ENCODE data around the gene NUBPL.
"Not testable (repeated sequence)": the region's sequence is repeated elsewhere in the genome, so short reads cannot be mapped to it uniquely, and the experiment has no call there.

Gene NUBPL

DNA sequence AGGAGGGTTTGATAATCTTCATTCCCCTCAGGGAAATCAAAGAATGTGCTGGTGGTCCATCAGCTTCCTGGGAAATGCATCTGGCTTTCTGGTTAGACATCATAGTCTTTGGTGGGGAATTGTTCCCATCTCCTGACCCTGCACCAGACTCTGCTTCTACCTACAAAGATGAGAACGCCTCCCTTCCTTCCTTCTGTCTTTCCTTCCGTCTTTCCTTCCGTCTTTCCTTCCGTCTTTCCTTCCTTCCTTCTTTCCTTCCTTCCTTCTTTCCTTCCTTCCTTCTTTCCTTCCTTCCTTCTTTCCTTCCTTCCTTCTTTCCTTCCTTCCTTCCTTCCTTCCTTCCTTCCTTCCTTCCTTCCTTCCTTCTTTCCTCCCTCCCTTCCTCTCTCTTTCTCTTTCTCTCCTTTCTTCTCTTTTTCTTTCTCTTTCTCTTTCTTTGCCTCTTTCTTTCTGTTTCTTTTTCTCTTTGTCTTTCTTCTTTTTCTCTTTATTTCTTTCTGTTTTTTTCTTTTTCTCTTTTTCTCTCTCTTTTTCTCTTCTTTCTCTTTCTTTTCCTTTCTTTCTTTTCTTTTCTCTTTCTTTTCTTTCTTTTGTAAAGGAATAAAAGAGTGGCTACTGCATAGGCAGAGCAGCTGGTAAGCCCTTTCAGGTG lies 326.9 kb downstream of the NUBPL start:
- Histone ChIP-seq H3K4me2 (peak overlapping the region in 3 of 11 experiments; percentile 1 to 29 (median 11); a peak in 3 of 22 replicates), H3K9ac (no peak overlapping the region), H3K27me3 (no peaks in the 10 kb centered on the region), H4K20me1 (no peaks in the 10 kb centered on the region), H3K9me3 (replicated peaks in 1 of 11) (no peaks in the 10 kb centered on the region), H3K27ac (no peak overlapping the region), H3K36me3 (no peaks in the 10 kb centered on the region), H3K4me1 (peaks cover 0 to 43% (median 0%) of the 10 kb centered on the region in 10 experiments; a peak in 6 of 20 replicates), H3K4me3 (no peak overlapping the region)
- no peak for TF ChIP-seq Cebpa-rat (IDR thresholded peaks at IDR 0.05)

DNA sequence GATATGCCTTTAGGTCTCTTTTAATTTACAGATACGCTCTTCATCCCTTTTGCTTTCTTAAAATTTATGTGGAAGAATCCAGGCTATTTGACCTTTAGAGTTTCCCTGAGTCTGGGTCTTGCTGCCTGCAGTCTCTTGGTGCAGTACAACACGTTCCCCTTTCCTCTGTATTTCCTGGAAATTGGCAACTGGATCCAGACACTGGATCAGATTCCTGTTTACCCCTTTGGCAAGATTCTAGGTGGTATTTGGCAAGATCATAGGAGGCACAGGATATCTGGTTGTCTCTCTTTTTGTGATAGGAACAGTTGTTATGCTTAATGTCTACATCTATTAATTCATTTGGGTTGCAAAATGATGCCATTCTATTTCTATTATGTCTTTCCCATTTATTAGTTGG lies 328.1 kb downstream of the NUBPL start:
- no peak for TF ChIP-seq Cebpa-rat (IDR thresholded peaks at IDR 0.05)
- peaks cover 0 to 43% (median 0%) of the 10 kb centered on the region in 10 experiments; a peak in 7 of 20 replicates for H3K4me1 ChIP-seq

DNA sequence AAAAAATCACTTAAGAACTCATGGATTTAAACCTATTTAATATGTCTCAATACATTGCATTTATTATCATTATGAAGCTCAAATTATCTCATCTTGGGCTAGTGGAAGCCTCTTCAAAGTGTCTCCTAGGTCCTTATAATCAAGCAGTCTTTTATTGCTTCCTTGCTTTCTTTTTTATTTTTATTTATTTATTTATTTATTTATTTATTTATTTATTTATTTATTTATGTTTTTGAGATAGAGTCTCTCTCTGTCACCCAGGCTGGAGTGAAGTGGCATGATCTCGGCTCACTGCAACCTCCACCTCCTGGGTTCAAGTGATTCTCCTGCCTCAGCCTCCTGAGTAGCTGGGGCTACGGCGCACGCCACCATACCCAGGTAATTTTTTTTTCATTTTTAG lies 329.0 kb downstream of the NUBPL start:
- H3K4me1 ChIP-seq, result peaks cover 0 to 51% (median 0%) of the 10 kb centered on the region in 10 experiments; a peak in 7 of 20 replicates
- H3K9me3 ChIP-seq (replicated peaks in 1 of 11); H3K4me2 ChIP-seq; H3K4me3 ChIP-seq; H3K27me3 ChIP-seq; H4K20me1 ChIP-seq; H3K27ac ChIP-seq; H3K36me3 ChIP-seq; H3K9ac ChIP-seq: not testable (repeated sequence)

More for the DNA sequence above, 328.1 kb downstream of the NUBPL start:
- no peaks in the 10 kb centered on the region for H3K27me3 ChIP-seq
- peak overlapping the region in 2 of 11 experiments; percentile 11 to 29; a peak in 2 of 22 replicates for H3K4me2 ChIP-seq
- H3K36me3 ChIP-seq, result no peaks in the 10 kb centered on the region
- no peaks in the 10 kb centered on the region for H3K9me3 ChIP-seq (replicated peaks in 1 of 11)
- no peak overlapping the region for H3K9ac ChIP-seq
- no peak overlapping the region for H3K27ac ChIP-seq
- H4K20me1 ChIP-seq, result no peaks in the 10 kb centered on the region
- no peak overlapping the region for H3K4me3 ChIP-seq

DNA sequence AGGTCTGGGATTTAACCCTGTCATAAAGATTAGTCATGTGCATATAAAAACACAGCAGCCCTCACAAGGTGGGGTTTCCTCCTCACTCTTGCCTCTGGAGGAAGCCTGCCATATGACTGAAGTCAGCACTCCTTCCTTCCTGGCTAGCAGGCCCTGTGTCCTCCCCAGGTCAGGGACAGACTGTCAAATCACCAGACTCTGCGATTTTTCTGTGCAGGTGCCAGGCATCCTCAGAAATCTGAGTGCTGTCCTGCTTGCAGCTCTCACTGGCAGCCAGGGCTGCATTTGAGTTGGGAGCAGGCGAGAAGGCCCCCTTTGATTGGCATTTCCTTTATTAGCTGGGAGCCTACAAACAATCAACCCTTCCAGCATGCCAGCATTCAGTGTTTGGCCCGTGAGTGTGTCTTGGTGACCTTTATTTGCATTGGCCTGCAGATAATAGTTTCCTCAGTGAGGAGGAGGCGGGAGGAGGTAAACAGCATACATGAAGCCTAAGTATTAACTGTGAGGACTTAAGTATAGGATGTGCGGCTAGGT lies 332.1 kb downstream of the NUBPL start:
- H3K27me3 ChIP-seq, result no peaks in the 10 kb centered on the region
- H3K4me3 ChIP-seq, result no peak overlapping the region
- peaks cover 0 to 82% (median 0%) of the 10 kb centered on the region in 10 experiments; a peak in 7 of 20 replicates for H3K4me1 ChIP-seq
- no peaks in the 10 kb centered on the region for H4K20me1 ChIP-seq
- no peaks in the 10 kb centered on the region for H3K36me3 ChIP-seq
- H3K9me3 ChIP-seq (replicated peaks in 1 of 11), result no peaks in the 10 kb centered on the region
- peak overlapping the region in 3 of 11 experiments; percentile 70 to 81 (median 79); a peak in 6 of 22 replicates for H3K4me2 ChIP-seq
- no peak overlapping the region for H3K9ac ChIP-seq
- TF ChIP-seq Cebpa-rat (IDR thresholded peaks at IDR 0.05), result no peak
- H3K27ac ChIP-seq, result peak overlapping the region in 3 of 11 experiments; percentile 1 to 49 (median 23); a peak in 4 of 22 replicates

DNA sequence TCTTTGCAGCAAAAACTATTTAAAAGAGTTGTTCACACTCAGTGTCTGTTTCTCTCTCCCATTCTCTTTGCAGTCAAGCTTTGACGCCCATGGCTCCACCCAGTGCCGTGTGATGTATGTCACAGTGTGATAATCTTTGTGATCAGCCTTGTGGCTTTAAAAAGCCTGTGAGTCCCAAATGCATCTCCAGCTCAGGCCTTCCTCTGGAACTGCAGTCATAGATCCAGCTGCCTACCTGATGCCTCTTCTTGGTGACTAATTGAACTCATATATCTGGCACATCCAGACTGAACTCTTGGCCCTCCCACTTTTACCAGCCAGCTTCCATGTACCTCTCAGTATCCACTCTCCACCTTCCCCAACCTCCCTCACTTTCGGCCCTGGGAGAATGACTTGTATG lies 333.1 kb downstream of the NUBPL start:
- Histone ChIP-seq H3K27ac (peak overlapping the region in 4 of 11 experiments; percentile 9 to 49 (median 31); a peak in 4 of 22 replicates), H3K4me1 (peaks cover 0 to 79% (median 0%) of the 10 kb centered on the region in 10 experiments; a peak in 8 of 20 replicates), H3K9ac (no peak overlapping the region), H3K9me3 (replicated peaks in 1 of 11) (no peaks in the 10 kb centered on the region), H4K20me1 (no peaks in the 10 kb centered on the region), H3K4me2 (peak overlapping the region in 3 of 11 experiments; percentile 70 to 81 (median 79); a peak in 6 of 22 replicates), H3K27me3 (no peaks in the 10 kb centered on the region), H3K4me3 (no peak overlapping the region), H3K36me3 (no peaks in the 10 kb centered on the region)
- TF ChIP-seq Cebpa-rat (IDR thresholded peaks at IDR 0.05), result no peak

DNA sequence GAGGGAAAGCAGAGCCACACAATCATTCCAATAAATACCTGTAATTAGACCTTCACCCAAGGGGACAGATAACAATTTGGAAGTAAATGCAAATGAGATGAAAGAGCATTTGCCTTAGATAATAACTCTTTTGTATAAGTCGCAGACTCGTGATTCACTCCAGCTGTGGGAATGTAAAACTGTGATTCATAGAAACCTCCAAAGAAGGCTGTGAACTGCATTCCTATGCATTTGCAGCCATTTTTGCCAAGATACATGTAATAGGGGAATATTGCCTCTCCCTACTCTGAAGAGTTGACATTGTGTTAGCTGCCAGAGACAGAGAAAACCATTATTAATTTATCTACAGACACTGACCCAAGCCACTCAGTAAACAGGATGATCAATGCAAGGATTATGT lies 334.0 kb downstream of the NUBPL start:
- TF ChIP-seq Cebpa-rat (IDR thresholded peaks at IDR 0.05), result no peak
- Histone ChIP-seq H3K4me1 (peaks cover 0 to 87% (median 0%) of the 10 kb centered on the region in 10 experiments; a peak in 8 of 20 replicates), H3K4me3 (no peak overlapping the region), H3K27me3 (no peaks in the 10 kb centered on the region), H4K20me1 (no peaks in the 10 kb centered on the region), H3K36me3 (no peaks in the 10 kb centered on the region), H3K9me3 (replicated peaks in 1 of 11) (no peaks in the 10 kb centered on the region), H3K4me2 (peak overlapping the region in 3 of 11 experiments; percentile 70 to 81 (median 79); a peak in 6 of 22 replicates), H3K27ac (peak overlapping the region in 3 of 11 experiments; percentile 23 to 49 (median 39); a peak in 4 of 22 replicates), H3K9ac (0 out of 22 replicates have a peak overlapping the region, but pooled peaks of 1 of the 11 experiments have one; percentile 7)

DNA sequence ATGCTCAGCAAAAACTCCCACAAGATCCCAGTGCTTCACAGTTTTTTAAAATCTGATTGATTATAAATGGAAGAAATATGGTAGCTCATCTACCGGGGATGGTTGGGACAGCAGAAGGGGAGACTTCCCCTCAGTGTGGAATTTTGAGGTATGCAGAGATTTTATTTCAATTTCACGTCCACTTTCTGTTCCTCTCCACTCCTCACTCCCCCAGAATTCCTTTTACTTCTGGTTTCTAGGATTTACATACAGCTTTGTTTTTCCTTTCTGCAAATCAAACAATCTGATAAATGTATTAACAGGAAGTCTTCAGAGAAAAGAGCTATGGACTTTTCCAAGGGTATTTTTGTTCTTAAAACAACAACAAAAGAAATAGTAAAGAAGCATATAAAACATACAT lies 334.4 kb downstream of the NUBPL start:
- Histone ChIP-seq H3K27ac (peak overlapping the region in 3 of 11 experiments; percentile 23 to 49 (median 39); a peak in 4 of 22 replicates), H3K9ac (0 out of 22 replicates have a peak overlapping the region, but pooled peaks of 1 of the 11 experiments have one; percentile 7), H3K4me1 (peaks cover 0 to 92% (median 0%) of the 10 kb centered on the region in 10 experiments; a peak in 8 of 20 replicates), H3K4me3 (no peak overlapping the region), H3K4me2 (peak overlapping the region in 3 of 11 experiments; percentile 70 to 81 (median 79); a peak in 6 of 22 replicates), H4K20me1 (no peaks in the 10 kb centered on the region), H3K36me3 (no peaks in the 10 kb centered on the region), H3K27me3 (no peaks in the 10 kb centered on the region), H3K9me3 (replicated peaks in 1 of 11) (no peaks in the 10 kb centered on the region)
- TF ChIP-seq Cebpa-rat (IDR thresholded peaks at IDR 0.05), result no peak

DNA sequence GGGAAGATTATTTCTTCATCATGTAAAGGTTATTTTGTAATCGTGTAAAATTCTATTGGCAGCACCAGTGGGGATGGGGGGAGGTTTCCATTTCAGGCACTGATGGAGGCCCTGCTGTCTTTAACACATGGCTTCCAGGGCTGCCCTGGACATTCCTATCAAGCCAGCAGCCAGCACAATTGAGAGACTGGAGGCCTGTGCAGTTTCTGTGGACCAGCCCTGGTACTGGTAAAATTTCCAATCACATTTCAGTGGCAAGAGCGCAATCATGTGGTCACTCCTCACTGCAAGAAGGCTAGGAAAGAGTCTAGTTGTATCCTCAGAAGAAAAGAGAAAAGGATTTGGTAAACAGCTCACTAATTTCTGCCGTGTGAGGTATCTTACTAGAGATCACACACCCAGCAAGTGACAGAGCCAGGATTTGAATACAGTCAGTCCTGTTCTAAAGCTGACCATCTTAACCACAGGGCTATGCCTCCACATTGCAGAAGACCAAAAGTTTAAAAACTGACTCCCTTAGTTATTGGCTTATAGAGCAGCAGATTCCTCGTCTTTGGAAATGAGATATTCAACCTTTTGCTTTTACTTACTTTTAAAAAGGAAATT lies 336.5 kb downstream of the NUBPL start:
- peak overlapping the region in 3 of 11 experiments; percentile 56 to 75 (median 66); a peak in 6 of 22 replicates for H3K4me2 ChIP-seq
- H3K36me3 ChIP-seq, result no peaks in the 10 kb centered on the region
- no peaks in the 10 kb centered on the region for H3K9me3 ChIP-seq (replicated peaks in 1 of 11)
- peak overlapping the region in 3 of 11 experiments; percentile 3 to 48 (median 28); a peak in 3 of 22 replicates for H3K9ac ChIP-seq
- no peak for TF ChIP-seq Cebpa-rat (IDR thresholded peaks at IDR 0.05)
- H3K27me3 ChIP-seq, result no peaks in the 10 kb centered on the region
- no peaks in the 10 kb centered on the region for H4K20me1 ChIP-seq
- peaks cover 0 to 94% (median 0%) of the 10 kb centered on the region in 10 experiments; a peak in 8 of 20 replicates for H3K4me1 ChIP-seq
- H3K4me3 ChIP-seq, result no peak overlapping the region
- H3K27ac ChIP-seq, result peak overlapping the region in 4 of 11 experiments; percentile 67 to 93 (median 87); a peak in 6 of 22 replicates

All from BLaER1 treated with 17β-estradiol and CSF1 and Interleukin-3, amounts not matched to agents 10 nM and 100 nM (cell line).